PC-3 (cell line): ENCODE results near the gene TTC39B.

ENCODE experiments used
- CTCF ChIP-seq: fragments of 300-600 bp; sonication (generic); conservative IDR thresholded peaks from 2 replicates; pipeline ENCODE4 v1.5.1; 2017; ENCODE audit warnings: antibody characterized with exemption, low read depth, mild to moderate bottlenecking, low read length
- EZH2 ChIP-seq: fragments of 300-600 bp; sonication (generic); IDR thresholded peaks from one replicate; pipeline ENCODE4 v1.6.1; 2017; ENCODE audit warnings: antibody characterized with exemption, mild to moderate bottlenecking, low read length; ENCODE audit not compliant: unreplicated experiment
- EZH2phosphoT487 ChIP-seq: fragments of 300-600 bp; sonication (generic); IDR thresholded peaks from 2 replicates; pipeline ENCODE4 v1.6.1; 2018; ENCODE audit warnings: mild to moderate bottlenecking, antibody characterized with exemption, low read length, borderline replicate concordance

GRCh38 chr9:15155323-15155722 is 151.7 kb downstream of the TTC39B start:
- TF ChIP-seq CTCF (no peak), EZH2 (no peak), EZH2phosphoT487 (no peak)
